NT2/D1 (cell line): ENCODE data around the gene CD58.

Source experiments
- DNase-seq: peaks from one replicate; pipeline ENCODE4 v3.0.0-alpha.2; 2011; ENCODE audit warnings: low read depth, low spot score
- H3K27me3 ChIP-seq: 2 replicates; pipeline ENCODE4 v1.6.0; 2011; ENCODE audit warnings: mild to moderate bottlenecking; ENCODE audit not compliant: insufficient read length, insufficient read depth
- H3K36me3 ChIP-seq: 2 replicates; pipeline ENCODE4 v1.6.1; 2011; ENCODE audit warnings: mild to moderate bottlenecking, low read length, mixed read lengths; ENCODE audit not compliant: insufficient read depth, insufficient read length
- H3K4me1 ChIP-seq: 2 replicates; pipeline ENCODE4 v1.5.1; 2011; ENCODE audit not compliant: insufficient read depth, insufficient read length
- H3K4me3 ChIP-seq: 2 replicates; pipeline ENCODE4 v1.5.1; 2011; ENCODE audit warnings: low read depth; ENCODE audit not compliant: insufficient read length
- H3K9ac ChIP-seq: 2 replicates; pipeline ENCODE4 v1.6.0; 2011; ENCODE audit warnings: low read depth; ENCODE audit not compliant: insufficient read length
- H3K9me3 ChIP-seq: 2 replicates; pipeline ENCODE4 v1.5.1; 2011; ENCODE audit warnings: mild to moderate bottlenecking, low read length; ENCODE audit not compliant: insufficient read depth
- SUZ12 ChIP-seq: IDR thresholded peaks from 2 replicates; pipeline ENCODE4 v1.6.1; 2011; ENCODE audit not compliant: insufficient read length, insufficient read depth; ENCODE audit errors: extremely low read depth
- YY1 ChIP-seq: IDR thresholded peaks from 2 replicates; pipeline ENCODE4 v1.6.1; 2011; ENCODE audit not compliant: insufficient read length, insufficient read depth
- ZNF274 ChIP-seq: IDR thresholded peaks from 2 replicates; pipeline ENCODE4 v1.6.1; 2011; ENCODE audit warnings: mild to moderate bottlenecking, low read depth, low read length

CD58 gene

DNA sequence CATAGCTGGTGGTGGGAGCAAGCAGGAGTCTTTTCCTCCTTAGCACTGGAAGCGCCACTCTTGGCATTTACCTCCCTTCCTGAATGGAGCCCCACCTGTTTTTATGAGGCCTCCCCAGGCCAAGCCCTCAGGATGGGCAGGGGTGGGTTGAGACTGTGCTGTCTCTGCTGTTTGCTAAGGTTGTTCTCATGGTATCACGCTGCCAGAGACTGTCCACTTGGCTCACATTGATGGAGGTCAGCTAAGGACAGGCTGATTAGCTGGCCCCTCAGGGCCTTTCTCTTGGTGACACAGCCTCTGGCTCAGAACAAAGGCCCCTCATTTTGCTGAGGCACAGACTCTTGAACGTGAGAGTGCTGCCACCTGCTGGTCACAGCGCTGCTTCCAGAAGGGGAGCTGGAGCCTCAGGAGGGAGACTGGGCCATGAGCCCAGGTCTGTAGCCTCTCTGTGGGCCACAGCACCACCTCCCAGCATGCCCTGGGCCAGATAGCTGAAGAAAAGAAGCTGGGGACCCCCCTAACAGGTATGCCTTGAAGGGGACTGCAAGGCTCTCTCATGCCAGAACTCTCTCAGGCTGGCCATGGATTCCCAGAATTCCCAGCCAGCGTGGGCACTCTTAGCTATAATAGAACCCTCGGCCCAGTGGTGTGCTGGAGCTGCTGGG lies 85.6 kb downstream of the CD58 start:
- peak; percentile 97 for DNase-seq
- Histone ChIP-seq H3K4me3 (no peak overlapping the region), H3K36me3 (no peaks in the 10 kb centered on the region), H3K9ac (no peak overlapping the region), H3K27me3 (no peaks in the 10 kb centered on the region), H3K4me1 (peaks cover 13% of the 10 kb centered on the region), H3K9me3 (no peaks in the 10 kb centered on the region)
- TF ChIP-seq YY1 (no peak), SUZ12 (no peak), ZNF274 (no peak)

DNA sequence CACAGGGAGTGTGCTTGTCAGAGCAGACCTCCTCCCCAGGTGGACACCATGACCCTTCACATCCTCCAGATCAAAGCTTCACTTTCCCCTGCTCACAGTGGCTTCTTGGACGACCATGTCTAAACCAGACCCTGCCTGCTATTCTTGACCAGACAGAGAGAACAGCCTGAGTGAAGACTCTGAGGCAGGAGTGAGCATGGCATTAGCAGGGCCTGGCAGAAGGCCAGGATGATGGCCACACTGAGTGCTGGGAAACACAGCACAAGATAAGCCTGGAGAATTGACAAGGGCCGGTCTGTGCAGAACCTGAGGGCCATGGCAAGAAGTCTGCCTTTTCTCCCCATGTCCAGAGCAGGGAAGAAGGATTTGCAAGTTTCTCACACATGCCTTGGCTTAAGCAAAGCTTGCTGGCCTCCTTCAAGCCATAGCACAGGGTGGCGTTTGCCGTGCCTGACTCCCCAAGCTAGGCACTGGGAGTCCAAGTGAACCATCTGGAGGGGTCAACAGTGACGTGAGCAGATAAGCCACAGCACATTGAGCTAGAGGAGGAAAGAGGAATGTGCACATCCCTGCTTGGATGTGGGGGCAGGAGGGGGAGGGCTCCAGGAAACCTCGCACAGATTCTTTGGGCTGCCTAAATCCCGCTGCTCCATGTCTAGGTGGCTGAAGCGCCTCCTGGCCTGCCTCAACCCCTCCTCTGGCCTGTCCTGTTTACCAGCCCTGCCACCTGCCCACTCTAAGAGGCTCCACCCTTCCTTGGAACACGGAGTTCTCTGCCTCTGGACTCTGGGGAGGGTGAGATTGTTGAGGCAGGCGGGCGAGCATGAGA lies 87.1 kb downstream of the CD58 start:
- Histone ChIP-seq H3K27me3 (no peaks in the 10 kb centered on the region), H3K36me3 (no peaks in the 10 kb centered on the region), H3K9ac (no peak overlapping the region), H3K4me3 (no peak overlapping the region), H3K4me1 (peaks cover 13% of the 10 kb centered on the region), H3K9me3 (no peaks in the 10 kb centered on the region)
- DNase-seq: no peak
- no peak for TF ChIP-seq ZNF274
- TF ChIP-seq YY1: no peak
- TF ChIP-seq SUZ12: no peak

DNA sequence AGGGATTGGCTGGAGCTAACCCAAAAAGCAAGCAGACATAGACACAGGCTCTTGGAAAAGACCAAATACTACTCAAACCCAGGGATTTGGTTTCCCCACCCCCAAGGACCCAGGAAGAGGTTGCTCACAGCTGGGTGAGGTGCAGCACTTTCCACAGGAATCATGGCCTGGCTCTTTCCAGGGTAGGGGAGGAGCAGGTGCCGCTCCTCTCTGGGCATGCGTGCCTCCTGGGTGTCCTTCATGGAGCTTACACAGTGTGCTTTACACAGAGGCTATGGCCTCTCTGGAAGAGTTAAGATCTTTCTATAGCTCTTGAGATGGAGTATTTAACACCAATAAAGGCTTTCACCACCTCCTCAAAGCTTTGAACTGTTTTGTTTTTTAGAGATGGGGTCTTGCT lies 88.3 kb downstream of the CD58 start:
- no peak for TF ChIP-seq YY1
- no peak for TF ChIP-seq ZNF274
- no peak for TF ChIP-seq SUZ12
- no peak overlapping the region for H3K9ac ChIP-seq
- no peaks in the 10 kb centered on the region for H3K9me3 ChIP-seq
- H3K36me3 ChIP-seq: no peaks in the 10 kb centered on the region
- H3K4me3 ChIP-seq: no peak overlapping the region
- H3K27me3 ChIP-seq: no peaks in the 10 kb centered on the region
- H3K4me1 ChIP-seq: peaks cover 12% of the 10 kb centered on the region
- DNase-seq: no peak

DNA sequence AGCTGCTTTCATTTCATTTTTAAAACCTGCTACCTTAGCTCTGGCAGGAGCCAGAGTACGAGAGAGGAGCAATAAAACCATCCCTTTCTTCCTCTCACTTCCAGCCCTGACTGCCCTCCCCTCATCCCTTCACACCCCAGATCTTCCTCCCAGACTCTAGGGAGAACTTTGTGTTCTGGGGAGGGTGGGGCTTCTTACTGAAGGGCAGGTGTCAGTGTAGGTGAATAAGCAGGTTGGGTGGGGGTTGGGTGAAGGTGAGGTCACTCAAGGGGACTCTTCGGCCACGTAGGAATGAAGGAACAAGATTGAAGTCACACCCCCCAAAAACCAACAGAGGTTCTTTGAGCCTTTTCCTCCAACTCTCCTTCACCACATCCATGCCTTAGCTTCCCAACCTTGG lies 88.9 kb downstream of the CD58 start:
- DNase-seq: no peak
- Histone ChIP-seq H3K4me1 (peaks cover 12% of the 10 kb centered on the region), H3K27me3 (no peaks in the 10 kb centered on the region), H3K4me3 (no peak overlapping the region), H3K9ac (no peak overlapping the region), H3K36me3 (no peaks in the 10 kb centered on the region), H3K9me3 (no peaks in the 10 kb centered on the region)
- TF ChIP-seq ZNF274: no peak
- no peak for TF ChIP-seq YY1
- TF ChIP-seq SUZ12: no peak

DNA sequence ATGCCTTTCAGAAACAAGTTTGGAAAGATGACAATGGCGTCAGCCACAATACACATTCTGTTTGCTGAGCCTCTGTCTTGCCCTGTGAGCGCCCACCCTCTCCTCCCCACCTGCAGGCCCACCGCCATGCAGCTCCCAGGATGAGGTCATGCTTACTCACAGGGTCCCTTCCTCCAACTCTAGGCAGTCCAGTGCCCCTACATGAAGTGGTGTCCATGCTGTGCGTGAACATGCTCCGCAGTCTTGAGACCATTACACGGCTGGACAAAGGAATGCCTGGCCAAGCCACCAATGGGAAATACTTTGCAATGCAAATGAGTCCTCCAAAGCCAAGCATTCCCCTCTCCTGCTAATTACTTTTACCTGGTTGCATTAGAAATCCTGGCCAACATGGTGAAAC lies 92.2 kb downstream of the CD58 start:
- Histone ChIP-seq H3K36me3 (no peaks in the 10 kb centered on the region), H3K9me3 (no peaks in the 10 kb centered on the region), H3K4me1 (peaks cover 8% of the 10 kb centered on the region), H3K4me3 (no peak overlapping the region), H3K9ac (no peak overlapping the region), H3K27me3 (no peaks in the 10 kb centered on the region)
- TF ChIP-seq ZNF274 (no peak), SUZ12 (no peak), YY1 (no peak)
- DNase-seq: no peak

DNA sequence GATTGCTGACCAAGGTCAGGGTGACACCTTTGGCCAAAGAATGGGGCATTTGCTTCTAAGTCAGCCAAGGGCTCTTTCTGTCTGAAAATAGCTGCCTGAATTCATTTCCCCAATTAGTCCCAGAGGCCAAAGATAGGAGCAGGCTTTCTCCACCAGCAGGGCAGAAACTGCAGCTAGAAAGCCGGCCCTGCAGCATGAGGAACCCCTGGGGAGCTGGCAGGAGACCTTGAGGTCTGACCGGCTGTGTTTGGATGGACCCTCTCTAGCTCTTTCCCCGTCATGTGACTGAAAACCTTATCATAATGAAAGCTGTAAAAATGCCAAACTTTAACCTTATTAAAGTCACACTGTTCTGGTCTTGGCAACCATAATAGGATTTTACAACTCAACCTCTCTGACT lies 93.4 kb downstream of the CD58 start:
- TF ChIP-seq SUZ12 (no peak), YY1 (no peak), ZNF274 (no peak)
- H3K27me3 ChIP-seq: no peaks in the 10 kb centered on the region
- no peak for DNase-seq
- no peak overlapping the region for H3K9ac ChIP-seq
- H3K4me1 ChIP-seq: peaks cover 8% of the 10 kb centered on the region
- no peaks in the 10 kb centered on the region for H3K36me3 ChIP-seq
- no peak overlapping the region for H3K4me3 ChIP-seq
- H3K9me3 ChIP-seq: no peaks in the 10 kb centered on the region

DNA sequence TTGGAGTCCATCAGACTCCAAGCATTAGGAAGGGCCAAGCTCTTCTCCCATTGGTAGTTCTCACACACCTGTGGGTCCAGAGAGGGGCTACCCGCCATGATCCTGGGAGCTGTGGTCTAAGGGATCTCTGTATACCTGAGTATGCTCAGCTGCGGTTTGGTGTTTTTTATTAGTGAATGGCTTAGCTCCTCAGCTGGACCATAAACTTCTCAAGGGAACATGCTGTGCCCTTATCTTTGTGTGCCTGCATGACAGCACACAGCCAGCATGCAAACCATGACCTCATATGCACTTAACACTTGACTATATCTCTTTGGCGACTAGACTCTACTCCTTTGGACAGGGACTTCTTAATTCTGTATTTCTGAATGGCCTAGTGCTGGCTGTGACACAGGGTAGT lies 94.5 kb downstream of the CD58 start:
- no peaks in the 10 kb centered on the region for H3K36me3 ChIP-seq
- TF ChIP-seq YY1 (no peak), ZNF274 (no peak), SUZ12 (no peak)
- H3K4me3 ChIP-seq: no peak overlapping the region
- no peaks in the 10 kb centered on the region for H3K27me3 ChIP-seq
- H3K9ac ChIP-seq: no peak overlapping the region
- H3K4me1 ChIP-seq: peaks cover 11% of the 10 kb centered on the region
- no peaks in the 10 kb centered on the region for H3K9me3 ChIP-seq
- DNase-seq: no peak
